Measurements from ENCODE around the gene DLGAP1. TPM values are rescaled to one million over a fixed set of nuclear protein-coding genes. Genes with fewer than 3 reads are reported as not detected.

Gene DLGAP1
- total and polyA plus RNA-seq, 2 of the 8 experiments (the other 6 are each of a cell fraction or from before 2014, with no cell fraction given): 11.8 to 16.9 TPM

DNA sequence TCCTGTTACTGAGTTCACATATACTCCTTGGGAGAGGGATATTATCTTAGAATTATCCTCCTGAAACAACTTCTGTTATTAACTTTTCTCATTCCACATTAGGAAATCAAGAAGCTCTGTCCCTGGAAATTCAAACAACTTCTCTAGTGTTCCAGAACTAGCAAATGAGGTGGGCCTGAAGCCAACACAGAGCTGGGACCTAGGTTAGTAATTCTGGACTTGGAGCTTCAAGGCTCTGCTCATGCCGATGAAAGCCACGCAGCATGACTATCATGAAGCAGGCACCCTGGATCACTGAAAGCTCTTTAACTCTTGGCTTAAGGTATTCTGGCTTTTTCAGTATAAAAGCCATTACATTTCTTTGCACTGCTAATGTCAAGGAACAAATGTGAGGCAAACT lies 762.4 kb downstream of the DLGAP1 start (continued):
- TF ChIP-seq RAD21 (IDR thresholded peaks at IDR 0.05 in 1 of 2, conservative IDR thresholded peaks at IDR 0.05 in 1 of 2; ENCODE audit: low read depth in 2 of 2, low read length in 2 of 2) (no peak), EGR1 (IDR thresholded peaks at IDR 0.05; ENCODE audit: borderline replicate concordance, low read depth, low read length) (no peak), TBP (IDR thresholded peaks at IDR 0.05; ENCODE audit: low read depth, low read length) (no peak), PHF8 (conservative IDR thresholded peaks at IDR 0.05; ENCODE audit: low read depth, low read length) (no peak)
